ENCODE data around the gene RSPO4. TPM values are rescaled to one million over a fixed set of nuclear protein-coding genes. Genes with fewer than 3 reads are reported as not detected.

Gene RSPO4
- total RNA-seq, 3 donors from 2014 or later (not counting 1 experiment from before 2014, with no cell fraction given) = 0.09 to 0.70 (median 0.53) TPM

- Histone ChIP-seq H3K4me1 (ENCODE audit: control insufficient read depth, insufficient read depth, low read length) (no peaks in the 10 kb centered on the region), H3K27ac (ENCODE audit: low read length) (no peak overlapping the region), H3K27me3 (ENCODE audit: control insufficient read depth, insufficient read depth, low read length) (no peaks in the 10 kb centered on the region), H3K36me3 (ENCODE audit: control insufficient read depth, insufficient read depth, low read length) (no peaks in the 10 kb centered on the region), H3K9me3 (ENCODE audit: control insufficient read depth, insufficient read depth, low read length) (no peaks in the 10 kb centered on the region), H3K4me3 (ENCODE audit: low read length) (no peak overlapping the region)
- Mint-ChIP-seq H3K9me3 (no peaks in the 10 kb centered on the region), H3K27ac (no peak overlapping the region), H3K4me3 (no peak overlapping the region), H3K4me1 (peaks cover 4 to 8% of the 10 kb centered on the region in 2 donors), H3K36me3 (no peaks in the 10 kb centered on the region), H3K27me3 (ENCODE audit: low read depth in 2 of 2) (peaks cover 0 to 6% of the 10 kb centered on the region in 2 donors)
- no peak for ATAC-seq
- intact Hi-C loops (cut with micrococcal nuclease) = no loop called here
- TF ChIP-seq CTCF (IDR thresholded peaks at IDR 0.05) = no peak
- DNase-seq = no peak
- WGBS (ENCODE audit: insufficient coverage) = 48% methylated on average over 1 of the region's 1 CpG
Observed at GRCh38 chr20:1015181-1015580, 13.1 kb upstream of the RSPO4 start.

GRCh38 chr20:1014471-1014870 is 12.4 kb upstream of the RSPO4 start:
- no peaks in the 10 kb centered on the region for H3K9me3 ChIP-seq (ENCODE audit: control insufficient read depth, insufficient read depth, low read length)

GRCh38 chr20:1013566-1014340 is 11.6 kb upstream of the RSPO4 start:
- no peaks in the 10 kb centered on the region for H3K36me3 ChIP-seq (ENCODE audit: control insufficient read depth, insufficient read depth, low read length)
- Mint-ChIP-seq H3K27ac (no peak overlapping the region), H3K9me3 (no peaks in the 10 kb centered on the region), H3K4me1 (peaks cover 4 to 8% of the 10 kb centered on the region in 2 donors), H3K4me3 (no peak overlapping the region), H3K36me3 (no peaks in the 10 kb centered on the region), H3K27me3 (ENCODE audit: low read depth in 2 of 2) (peaks cover 0 to 9% of the 10 kb centered on the region in 2 donors)
- H3K4me1 ChIP-seq (ENCODE audit: control insufficient read depth, insufficient read depth, low read length) = no peaks in the 10 kb centered on the region
- TF ChIP-seq CTCF (IDR thresholded peaks at IDR 0.05) = no peak
- 79% methylated on average over 7 of the region's 7 CpGs for WGBS (ENCODE audit: insufficient coverage)
- intact Hi-C loops (cut with micrococcal nuclease) = no loop called here
- DNase-seq (no peak), ATAC-seq (no peak)
- no peak overlapping the region for H3K27ac ChIP-seq (ENCODE audit: low read length)
- H3K27me3 ChIP-seq (ENCODE audit: control insufficient read depth, insufficient read depth, low read length) = no peaks in the 10 kb centered on the region
- H3K9me3 ChIP-seq (ENCODE audit: control insufficient read depth, insufficient read depth, low read length) = no peaks in the 10 kb centered on the region
- H3K4me3 ChIP-seq (ENCODE audit: low read length) = no peak overlapping the region

More at GRCh38 chr20:1014471-1014870, 12.4 kb upstream of the RSPO4 start:
- DNase-seq (no peak), ATAC-seq (no peak)
- peaks cover 4 to 8% of the 10 kb centered on the region in 2 donors for H3K4me1 Mint-ChIP-seq
- H3K27me3 Mint-ChIP-seq (ENCODE audit: low read depth in 2 of 2) = peaks cover 0 to 6% of the 10 kb centered on the region in 2 donors
- whole genome bisulfite sequencing (ENCODE audit: insufficient coverage) = 91% methylated on average over 7 of the region's 7 CpGs
- no peaks in the 10 kb centered on the region for H3K36me3 Mint-ChIP-seq
- no peak overlapping the region for H3K4me3 Mint-ChIP-seq
- intact Hi-C loops (cut with micrococcal nuclease) = no loop called here
- no peak overlapping the region for H3K27ac Mint-ChIP-seq
- no peaks in the 10 kb centered on the region for H3K4me1 ChIP-seq (ENCODE audit: control insufficient read depth, insufficient read depth, low read length)
- H3K4me3 ChIP-seq (ENCODE audit: low read length) = no peak overlapping the region
- H3K36me3 ChIP-seq (ENCODE audit: control insufficient read depth, insufficient read depth, low read length) = no peaks in the 10 kb centered on the region
- no peak for TF ChIP-seq CTCF (IDR thresholded peaks at IDR 0.05)
- no peak overlapping the region for H3K27ac ChIP-seq (ENCODE audit: low read length)
- no peaks in the 10 kb centered on the region for H3K9me3 Mint-ChIP-seq
- no peaks in the 10 kb centered on the region for H3K27me3 ChIP-seq (ENCODE audit: control insufficient read depth, insufficient read depth, low read length)

Measured in natural killer cell (primary cell).